HL-60/S4 treated with phorbol 12-myristate 13-acetate at 8.2 ng/mL for 4 days and 3 days (cell line): Measurements from ENCODE around the gene MEPCE.
"Not testable (repeated sequence)": the region's sequence is repeated elsewhere in the genome, so short reads cannot be mapped to it uniquely, and the experiment has no call there.

Experiments
- in situ Hi-C: fragments of 300-500 bp; cut with MboI; formaldehyde crosslinking; loops from 2 replicates; pipeline ENCODE4 v1.15.0; 2022; ENCODE audit warnings: low sequenced_read_pairs

The MEPCE gene

GRCh38 chr7:100433592-100434296, 4.1 kb downstream of the MEPCE start:
- in situ Hi-C loops = no loop called here

DNA sequence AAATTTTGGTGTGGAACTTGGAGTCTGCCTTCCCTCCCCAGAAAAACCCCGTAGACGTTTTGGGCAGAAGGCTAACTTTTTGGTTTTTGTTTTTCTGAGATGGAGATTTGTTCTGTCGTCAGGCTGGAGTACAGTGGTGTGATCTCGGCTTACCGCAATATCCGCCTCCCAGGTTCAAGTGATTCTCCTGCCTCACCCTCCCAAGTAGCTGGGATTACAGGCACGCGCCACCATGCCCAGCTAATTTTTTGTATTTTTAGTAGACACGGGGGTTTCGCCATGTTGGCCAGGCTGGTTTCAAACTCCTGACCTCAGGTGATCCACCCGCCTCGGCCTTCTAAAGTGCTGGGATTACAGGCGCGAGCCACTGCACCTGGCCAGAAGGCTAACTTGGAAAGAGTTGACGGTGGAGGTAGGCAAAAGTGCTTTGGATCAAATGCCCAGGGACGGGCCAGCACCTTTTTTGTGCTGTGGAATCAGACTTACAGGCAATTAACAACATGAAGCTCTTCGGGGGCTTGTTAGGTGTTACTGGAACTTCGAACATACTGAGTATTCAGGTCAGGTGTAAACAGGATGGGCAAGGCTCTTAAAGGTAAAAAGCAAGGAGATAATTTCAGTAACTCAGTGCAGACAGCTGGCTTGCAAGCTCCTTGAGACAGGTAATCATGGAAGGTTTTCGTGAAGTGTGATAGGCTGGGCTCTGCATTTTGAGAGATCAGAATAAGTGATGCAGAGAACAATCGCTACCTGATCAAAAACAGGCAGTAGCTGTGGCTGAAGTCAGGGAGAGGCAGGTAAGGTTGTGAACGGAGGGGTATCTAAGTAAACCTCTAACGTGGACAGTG, 4.9 kb downstream of the MEPCE start:
- in situ Hi-C loops = no loop called here

- in situ Hi-C loops = no loop called here
These were observed 6.0 kb downstream of the MEPCE start for GRCh38 chr7:100435401-100436304.

GRCh38 chr7:100437150-100438100, 7.8 kb downstream of the MEPCE start:
- in situ Hi-C loops = no loop called here

GRCh38 chr7:100438172-100438571, 8.5 kb downstream of the MEPCE start:
- in situ Hi-C loops = no loop called here

DNA sequence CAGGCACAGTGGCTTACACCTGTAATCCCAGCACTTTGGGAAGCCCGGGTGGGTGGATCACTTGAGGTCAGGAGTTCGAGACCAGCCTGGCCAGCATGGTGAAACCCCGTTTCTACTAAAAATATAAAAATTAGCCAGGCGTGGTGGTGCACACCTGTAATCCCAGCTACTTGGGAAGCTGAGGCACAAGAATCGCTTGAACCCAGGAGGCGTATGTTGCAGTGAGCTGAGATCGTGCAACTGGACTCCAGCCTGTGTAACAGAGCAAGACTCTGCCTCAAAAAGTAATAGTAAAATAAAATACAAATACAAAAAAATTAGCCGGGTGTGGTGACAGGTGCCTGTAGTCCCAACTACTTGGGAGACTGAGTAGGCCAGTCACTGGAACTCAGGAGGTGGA, 9.1 kb downstream of the MEPCE start:
- in situ Hi-C loops = not testable (repeated sequence)

DNA sequence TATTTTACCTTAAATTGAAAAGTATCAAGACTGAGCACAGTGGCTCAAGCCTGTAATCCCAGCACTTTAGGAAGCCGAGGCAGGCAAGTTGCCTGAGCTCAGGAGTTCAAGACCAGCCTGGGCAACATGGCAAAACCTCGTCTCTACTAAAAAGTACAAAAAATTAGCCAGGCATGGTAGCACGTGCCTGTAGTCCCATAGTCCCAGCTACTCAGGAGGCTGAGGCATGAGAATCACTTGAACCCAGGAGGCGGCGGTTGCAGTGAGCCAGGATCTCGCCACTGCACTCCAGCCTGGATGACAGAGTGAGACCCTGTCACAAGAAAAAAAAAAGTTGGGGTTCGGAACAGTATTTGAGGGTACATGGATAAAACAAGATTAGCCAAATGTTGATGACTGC, 9.6 kb downstream of the MEPCE start:
- in situ Hi-C loops = not testable (repeated sequence)

DNA sequence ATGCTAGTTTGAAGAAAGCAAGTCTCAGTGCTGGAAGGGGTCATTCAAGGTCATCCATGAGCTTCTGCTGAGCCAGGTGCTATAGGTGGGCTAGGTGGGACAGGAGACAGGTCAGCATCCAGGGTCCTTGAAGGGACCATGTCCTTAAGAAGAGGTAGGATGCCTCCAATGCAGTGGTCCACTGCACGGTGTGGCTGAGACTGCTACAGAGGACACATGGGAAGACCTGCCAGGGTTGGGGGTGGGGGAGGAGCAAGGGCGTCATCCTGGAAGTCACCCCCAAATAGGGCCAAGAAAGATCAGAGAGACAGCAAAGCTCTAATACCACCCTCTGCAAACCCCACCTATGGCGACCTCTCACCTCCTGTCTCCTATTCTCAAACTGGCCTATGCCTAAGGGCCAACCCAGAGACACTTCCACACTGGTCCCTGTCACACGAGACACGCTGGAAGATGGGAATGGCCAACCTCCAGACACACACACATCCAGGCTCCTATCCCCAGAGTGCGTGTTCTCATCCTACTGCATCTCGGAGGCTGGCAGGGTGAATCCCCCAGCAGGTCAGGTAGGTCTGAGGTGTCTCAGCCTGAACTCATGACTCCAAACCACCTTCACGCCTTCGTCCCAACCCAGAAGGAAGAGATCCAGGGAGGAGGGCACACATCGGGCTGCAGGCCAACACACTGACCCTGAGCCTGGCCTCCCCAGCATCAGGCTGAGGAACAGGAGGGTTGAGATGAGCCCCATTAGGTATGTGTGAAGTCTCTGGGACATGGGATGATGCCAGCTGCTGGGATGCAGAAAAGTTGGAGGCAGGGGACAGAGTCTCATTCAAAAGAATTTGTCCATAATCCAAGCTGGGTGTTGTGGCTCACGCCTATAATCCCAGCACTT, 12.3 kb downstream of the MEPCE start:
- in situ Hi-C loops = no loop called here

GRCh38 chr7:100443096-100443840, 13.6 kb downstream of the MEPCE start:
- in situ Hi-C loops = no loop called here

- in situ Hi-C loops = no loop called here
These were observed 15.0 kb downstream of the MEPCE start for GRCh38 chr7:100444311-100445278.

DNA sequence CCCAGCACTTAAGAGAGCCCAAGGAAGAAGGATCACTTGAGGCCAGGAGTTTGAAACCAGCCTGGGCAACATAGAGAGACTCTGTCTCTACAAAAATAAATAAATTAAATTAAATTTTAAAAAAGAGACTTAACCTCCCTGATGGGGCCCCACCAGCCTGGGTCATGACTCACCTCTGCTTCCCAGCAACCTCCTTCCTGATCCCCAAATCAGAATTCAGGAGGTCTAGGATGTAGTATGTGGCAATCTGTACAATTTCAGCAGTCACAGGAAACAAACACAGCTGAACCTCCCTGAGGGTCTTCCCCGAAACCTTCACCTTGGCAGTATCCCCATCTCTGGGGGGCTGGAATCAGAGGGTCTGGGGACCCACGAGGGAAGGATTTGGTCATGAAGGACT, 16.4 kb downstream of the MEPCE start:
- in situ Hi-C loops = no loop called here

- in situ Hi-C loops = not testable (repeated sequence)
These were observed 17.7 kb downstream of the MEPCE start for GRCh38 chr7:100447363-100447762.

GRCh38 chr7:100449190-100449795, 19.7 kb downstream of the MEPCE start:
- in situ Hi-C loops = no loop called here

- in situ Hi-C loops = no loop called here
These were observed 22.9 kb downstream of the MEPCE start for GRCh38 chr7:100452513-100452912.

DNA sequence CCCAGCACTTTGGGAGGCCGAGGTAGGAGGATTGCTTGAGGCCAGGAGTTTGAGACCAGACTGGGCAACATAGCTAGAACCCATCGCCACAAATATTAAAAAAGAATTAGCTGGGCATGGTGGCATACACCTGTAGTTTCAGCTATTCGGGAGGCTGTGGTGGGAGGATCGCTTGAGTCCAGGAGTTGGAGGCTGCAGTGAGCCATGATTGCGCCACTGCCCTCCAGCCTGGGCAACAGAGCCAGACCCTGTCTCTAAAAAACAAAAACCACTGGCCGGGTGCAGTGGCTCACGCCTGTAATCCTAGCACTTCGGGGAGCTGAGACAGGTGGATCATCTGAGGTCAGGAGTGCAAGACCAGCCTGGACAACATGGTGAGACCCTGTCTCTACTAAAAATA, 24.2 kb downstream of the MEPCE start:
- in situ Hi-C loops = not testable (repeated sequence)

DNA sequence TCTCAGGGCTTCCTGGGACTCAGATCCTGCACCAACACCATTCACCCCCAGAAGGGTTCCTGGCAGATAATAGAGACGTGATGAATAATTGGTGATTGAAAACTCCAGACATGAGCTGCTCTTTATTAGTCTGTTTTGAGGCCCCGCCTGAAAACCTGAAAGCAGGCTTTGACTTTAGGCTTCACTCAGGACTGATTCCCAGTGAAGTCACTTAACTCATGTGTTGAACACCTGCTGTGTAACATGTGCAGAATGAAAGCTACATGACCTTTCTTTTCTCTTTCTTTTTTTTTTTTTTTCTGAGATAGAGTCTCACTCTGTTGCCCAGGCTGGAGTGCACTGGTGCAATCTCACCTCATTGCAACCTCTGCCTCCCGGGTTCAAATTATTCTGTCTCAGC, 25.6 kb downstream of the MEPCE start:
- in situ Hi-C loops = no loop called here

DNA sequence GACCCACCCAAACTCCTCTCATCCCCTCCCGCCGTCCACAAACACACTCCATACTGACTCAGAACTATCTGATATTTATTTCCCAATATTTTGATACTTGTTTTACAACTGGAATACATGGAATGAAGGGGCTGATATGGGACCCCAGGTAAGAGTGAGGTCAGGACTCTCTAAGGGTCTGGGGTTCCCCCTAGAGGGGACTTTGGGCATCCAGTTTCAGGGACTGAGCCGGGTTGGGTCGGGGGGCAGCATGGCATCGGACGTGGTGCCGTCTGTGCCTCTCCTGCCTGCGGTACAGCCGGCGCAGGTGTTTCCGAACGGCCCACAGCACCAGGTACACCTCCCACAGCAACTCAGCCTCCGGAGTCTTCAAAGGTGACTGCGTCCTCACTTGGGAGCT, 26.9 kb downstream of the MEPCE start:
- in situ Hi-C loops = no loop called here
